ENCODE results near the gene GNB5. TPM values are rescaled to one million over a fixed set of nuclear protein-coding genes. Genes with fewer than 3 reads are reported as not detected.

The GNB5 gene
- total and polyA plus RNA-seq, 8 donors = 12.2 to 28.2 (median 15.8) TPM

- TF ChIP-seq CTCF (IDR thresholded peaks at IDR 0.05) = no peak
- WGBS, 2 donors = 90 to 92% methylated on average over 5 of the region's 5 CpGs
- no peak overlapping the region for H3K27ac ChIP-seq
- no peaks in the 10 kb centered on the region for H3K9me3 ChIP-seq
- FAIRE-seq (no peak), ATAC-seq (no peak), DNase-seq (no peak)
- intact Hi-C loops (cut with DNase I) = no loop called here
- H3K4me3 ChIP-seq = no peak overlapping the region
- H3K4me1 ChIP-seq = peaks cover 0 to 6% (median 0%) of the 10 kb centered on the region in 3 donors
- no peaks in the 10 kb centered on the region for H3K36me3 ChIP-seq
- no peaks in the 10 kb centered on the region for H3K27me3 ChIP-seq
Measured at GRCh38 chr15:52104532-52105004, 86.6 kb downstream of the GNB5 start.

GRCh38 chr15:52103217-52104207, 87.7 kb downstream of the GNB5 start:
- Histone ChIP-seq H3K27ac (peak overlapping the region in 1 of 4 donors; percentile 15), H3K36me3 (no peaks in the 10 kb centered on the region), H3K27me3 (no peaks in the 10 kb centered on the region), H3K4me1 (peaks cover 0 to 6% (median 0%) of the 10 kb centered on the region in 3 donors), H3K9me3 (no peaks in the 10 kb centered on the region), H3K4me3 (no peak overlapping the region)
- no peak for TF ChIP-seq CTCF (IDR thresholded peaks at IDR 0.05)
- DNase-seq (peak in 1 of 6 donors; percentile 52), ATAC-seq (peak; percentile 64 to 85 (median 76)), FAIRE-seq (no peak)
- intact Hi-C loops (cut with DNase I) = no loop called here
- WGBS, 2 donors = 80% methylated on average over 5 of the region's 5 CpGs

- no peak for ATAC-seq
- Histone ChIP-seq H3K9me3 (no peaks in the 10 kb centered on the region), H3K27me3 (no peaks in the 10 kb centered on the region), H3K36me3 (no peaks in the 10 kb centered on the region), H3K4me1 (peaks cover 0 to 6% (median 0%) of the 10 kb centered on the region in 3 donors), H3K4me3 (no peak overlapping the region), H3K27ac (no peak overlapping the region)
- DNase-seq = no peak
- no peak for FAIRE-seq
- no peak for TF ChIP-seq CTCF (IDR thresholded peaks at IDR 0.05)
- intact Hi-C loops (cut with DNase I) = no loop called here
- 91 to 96% methylated on average over 2 of the region's 2 CpGs for WGBS, 2 donors
Measured at GRCh38 chr15:52102463-52102862, 88.7 kb downstream of the GNB5 start.

- no peak for TF ChIP-seq CTCF (IDR thresholded peaks at IDR 0.05)
- peaks cover 0 to 6% (median 0%) of the 10 kb centered on the region in 3 donors for H3K4me1 ChIP-seq
- intact Hi-C loops (cut with DNase I) = no loop called here
- H3K27me3 ChIP-seq = no peaks in the 10 kb centered on the region
- 91 to 92% methylated on average over 16 of the region's 16 CpGs for WGBS, 2 donors
- H3K27ac ChIP-seq = no peak overlapping the region
- FAIRE-seq (no peak), DNase-seq (no peak), ATAC-seq (no peak)
- H3K9me3 ChIP-seq = no peaks in the 10 kb centered on the region
- H3K36me3 ChIP-seq = no peaks in the 10 kb centered on the region
- no peak overlapping the region for H3K4me3 ChIP-seq
Measured at GRCh38 chr15:52101542-52102323, 89.5 kb downstream of the GNB5 start.

Data from pancreas (tissue), 10 donors.